AG04449 (cell line): ENCODE results near the gene FADD.

Experiments used
- CTCF ChIA-PET: fragments of 350-600 bp; formaldehyde crosslinking; extraction: SDS; loops from one replicate; lab custom pipeline; 2021; ENCODE audit warnings: antibody characterized with exemption; lab: Yijun Ruan, JAX
- POLR2A ChIA-PET: fragments of 400-600, 350-600 bp; formaldehyde crosslinking; extraction: SDS; loops from one replicate; lab custom pipeline; 2020; ENCODE audit warnings: antibody characterized with exemption, inconsistent platforms; lab: Yijun Ruan, JAX
- DNase-seq: peaks from one replicate; pipeline ENCODE4 v3.0.0-alpha.2; 2010; ENCODE audit warnings: low read depth, low spot score
- H3K4me3 ChIP-seq: 2 replicates; pipeline ENCODE4 v1.5.1; 2011; ENCODE audit warnings: low read depth, mild to moderate bottlenecking, control low read depth, low read length
- TF ChIP-seq, protein P1 (sequence below): IDR thresholded peaks from one replicate; pipeline ENCODE4 v1.5.1; 2011; ENCODE audit warnings: mild to moderate bottlenecking, moderate library complexity, low read length, control low read depth, inconsistent platforms; ENCODE audit not compliant: insufficient read depth; ENCODE audit errors: missing control alignments

Gene FADD

DNA sequence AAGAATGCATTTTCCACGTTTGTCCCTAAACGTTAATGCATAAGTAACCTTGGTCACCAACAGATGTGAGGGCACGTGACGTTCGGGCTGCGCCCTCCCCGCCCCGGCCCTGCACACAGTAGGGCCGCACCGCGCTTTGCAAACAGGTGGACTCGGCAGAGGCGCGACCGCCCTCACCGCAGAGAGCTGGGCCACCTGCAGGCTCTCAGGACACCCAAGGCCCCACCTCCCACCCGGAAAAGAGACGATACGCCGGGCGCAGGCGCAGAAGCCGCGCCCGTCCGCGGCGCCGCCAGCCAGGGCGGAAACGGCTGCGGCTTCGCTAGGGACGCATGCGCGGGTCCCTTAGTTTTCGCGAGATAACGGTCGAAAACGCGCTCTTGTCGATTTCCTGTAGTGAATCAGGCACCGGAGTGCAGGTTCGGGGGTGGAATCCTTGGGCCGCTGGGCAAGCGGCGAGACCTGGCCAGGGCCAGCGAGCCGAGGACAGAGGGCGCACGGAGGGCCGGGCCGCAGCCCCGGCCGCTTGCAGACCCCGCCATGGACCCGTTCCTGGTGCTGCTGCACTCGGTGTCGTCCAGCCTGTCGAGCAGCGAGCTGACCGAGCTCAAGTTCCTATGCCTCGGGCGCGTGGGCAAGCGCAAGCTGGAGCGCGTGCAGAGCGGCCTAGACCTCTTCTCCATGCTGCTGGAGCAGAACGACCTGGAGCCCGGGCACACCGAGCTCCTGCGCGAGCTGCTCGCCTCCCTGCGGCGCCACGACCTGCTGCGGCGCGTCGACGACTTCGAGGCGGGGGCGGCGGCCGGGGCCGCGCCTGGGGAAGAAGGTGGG lies at the start of gene FADD:
TSS of gene FADD (plus strand) at position 377 of the 831 bp plus-strand sequence. CDS start at position 541, 164 bp downstream.
- peak within 1 kb of the TSS; percentile 99 for H3K4me3 ChIP-seq
- ChIA-PET CTCF (interaction anchor here (2.4 to 11.3 kb wide), 2 partner anchors 11 to 292 kb away, joined by 6 to 200 read pairs; no protein-coding TSS in a partner anchor), POLR2A (no interaction called here)
- DNase-seq: peak; percentile 41
- TF ChIP-seq, protein P1, sequence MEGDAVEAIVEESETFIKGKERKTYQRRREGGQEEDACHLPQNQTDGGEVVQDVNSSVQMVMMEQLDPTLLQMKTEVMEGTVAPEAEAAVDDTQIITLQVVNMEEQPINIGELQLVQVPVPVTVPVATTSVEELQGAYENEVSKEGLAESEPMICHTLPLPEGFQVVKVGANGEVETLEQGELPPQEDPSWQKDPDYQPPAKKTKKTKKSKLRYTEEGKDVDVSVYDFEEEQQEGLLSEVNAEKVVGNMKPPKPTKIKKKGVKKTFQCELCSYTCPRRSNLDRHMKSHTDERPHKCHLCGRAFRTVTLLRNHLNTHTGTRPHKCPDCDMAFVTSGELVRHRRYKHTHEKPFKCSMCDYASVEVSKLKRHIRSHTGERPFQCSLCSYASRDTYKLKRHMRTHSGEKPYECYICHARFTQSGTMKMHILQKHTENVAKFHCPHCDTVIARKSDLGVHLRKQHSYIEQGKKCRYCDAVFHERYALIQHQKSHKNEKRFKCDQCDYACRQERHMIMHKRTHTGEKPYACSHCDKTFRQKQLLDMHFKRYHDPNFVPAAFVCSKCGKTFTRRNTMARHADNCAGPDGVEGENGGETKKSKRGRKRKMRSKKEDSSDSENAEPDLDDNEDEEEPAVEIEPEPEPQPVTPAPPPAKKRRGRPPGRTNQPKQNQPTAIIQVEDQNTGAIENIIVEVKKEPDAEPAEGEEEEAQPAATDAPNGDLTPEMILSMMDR: no peak

DNA sequence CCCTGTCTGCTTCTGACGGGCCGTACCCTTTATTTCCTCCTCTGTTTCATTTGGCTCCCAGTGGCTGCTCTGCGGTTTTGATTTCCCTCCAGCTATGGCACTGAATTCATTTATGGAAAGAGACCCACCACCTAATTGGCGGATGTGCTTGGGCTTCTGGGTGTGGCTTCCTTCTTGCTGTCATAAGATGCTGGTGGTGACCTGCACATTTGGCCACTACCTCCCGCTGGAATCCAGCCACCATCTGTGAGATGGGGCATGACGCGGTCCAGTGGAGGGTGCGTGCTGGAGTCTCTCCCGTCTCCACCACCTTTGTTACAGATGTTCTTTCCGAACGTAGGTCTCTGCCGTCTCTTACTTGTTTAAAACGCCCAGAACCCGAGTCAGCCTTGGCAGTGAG lies 47.7 kb upstream of the FADD start:
- no peak for DNase-seq
- no peak overlapping the region for H3K4me3 ChIP-seq
- ChIA-PET CTCF (no interaction called here), POLR2A (no interaction called here)
- TF ChIP-seq, protein P1: no peak

DNA sequence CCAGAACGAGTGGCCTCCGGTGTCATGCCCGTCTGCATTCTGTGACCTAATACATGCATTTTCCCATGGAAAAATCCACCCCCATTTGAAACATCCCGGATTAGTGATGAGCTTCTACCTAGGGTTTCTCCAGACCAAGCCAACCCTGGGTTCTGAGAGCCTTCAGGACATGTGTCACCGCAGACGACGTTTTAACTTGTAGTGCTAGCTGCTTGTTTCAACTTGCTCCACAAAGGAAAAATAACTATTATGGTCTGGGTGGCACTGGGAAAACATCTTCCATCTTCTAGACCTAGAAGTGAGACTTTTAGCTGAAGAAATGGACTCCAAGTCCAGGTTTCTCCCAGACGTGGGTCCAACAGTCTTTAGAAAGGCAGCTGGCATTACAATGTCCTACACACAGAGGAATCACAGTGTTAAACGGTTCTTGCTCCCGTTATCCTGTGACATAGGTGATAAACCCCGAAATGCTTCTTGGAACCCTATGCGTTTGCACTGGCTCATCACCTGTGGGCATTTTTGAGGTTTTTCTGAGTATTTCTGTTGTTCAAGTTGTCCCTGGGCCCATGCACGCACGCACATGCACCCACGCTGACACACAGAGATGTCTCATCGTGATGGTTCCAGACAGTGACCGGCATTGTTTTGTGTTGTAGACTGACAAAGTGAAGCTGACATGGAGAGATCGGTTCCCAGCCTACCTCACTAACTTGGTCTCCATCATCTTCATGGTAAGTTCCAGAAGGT lies 46.6 kb upstream of the FADD start:
- POLR2A ChIA-PET: interaction anchor here (0.5 kb wide), 1 partner anchor 216 kb away, joined by 3 read pairs; no protein-coding TSS in a partner anchor
- TF ChIP-seq, protein P1: no peak
- CTCF ChIA-PET: interaction anchor here (2.9 kb wide), 1 partner anchor 8 kb away, joined by 7 read pairs; no protein-coding TSS in a partner anchor
- no peak overlapping the region for H3K4me3 ChIP-seq
- DNase-seq: no peak

DNA sequence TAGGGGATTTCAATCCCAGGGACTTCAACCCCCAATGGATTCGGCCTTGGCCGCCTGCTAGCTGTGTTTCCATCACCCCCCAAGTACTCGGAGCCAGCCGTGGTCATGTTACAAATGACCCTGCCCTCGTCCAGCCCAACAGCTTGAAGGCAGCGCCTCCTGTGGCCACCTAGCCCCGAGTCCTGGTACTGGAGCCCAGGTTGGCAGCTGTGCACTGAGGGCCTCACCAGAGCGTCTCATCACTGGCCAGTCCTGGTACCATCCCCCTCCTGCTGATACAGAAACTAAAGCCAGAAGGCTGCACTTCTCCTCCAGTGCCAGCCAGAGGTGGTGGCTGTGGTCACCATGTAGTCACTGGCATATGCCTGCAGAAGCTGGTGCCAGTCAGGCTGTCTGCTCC lies 44.9 kb upstream of the FADD start:
- no peak for DNase-seq
- CTCF ChIA-PET: interaction anchor here (1.1 to 2.9 kb wide), 3 partner anchors 10 to 239 kb away, joined by 3 to 7 read pairs (median 4); no protein-coding TSS in a partner anchor

DNA sequence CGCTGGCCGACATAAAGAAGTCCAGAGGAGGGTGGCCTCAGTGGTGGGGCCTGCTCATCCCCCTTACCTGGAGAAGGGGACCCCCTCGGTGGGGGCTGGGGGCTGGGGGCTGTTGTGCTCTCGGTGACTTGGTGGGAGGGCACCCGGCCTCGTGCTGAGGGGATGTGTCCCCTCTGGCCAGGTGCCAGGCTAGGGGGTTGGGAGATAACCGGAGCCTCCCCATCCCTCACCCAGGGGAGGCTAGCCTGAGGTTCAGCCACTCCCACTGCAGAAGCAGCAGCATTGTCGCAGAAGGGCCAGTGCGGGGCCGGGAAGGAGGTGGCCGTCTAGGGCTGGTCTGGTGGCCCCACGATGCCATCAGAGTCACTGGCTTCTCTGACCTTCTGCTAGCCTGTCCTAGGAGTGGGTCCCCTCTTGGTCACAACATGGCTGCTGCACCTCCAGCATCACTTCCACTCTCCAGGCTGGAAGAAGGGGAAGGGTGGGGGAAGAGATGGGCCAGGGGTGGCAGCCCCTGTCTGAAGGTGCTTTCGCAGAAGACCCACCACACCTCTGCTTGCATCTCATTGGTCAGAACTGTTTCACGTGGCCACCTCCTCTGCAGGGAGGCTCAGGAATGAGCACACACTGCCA lies 44.2 kb upstream of the FADD start:
- CTCF ChIA-PET: interaction anchor here (1.1 to 2.9 kb wide), 3 partner anchors 11 to 240 kb away, joined by 3 to 7 read pairs (median 4); no protein-coding TSS in a partner anchor
- H3K4me3 ChIP-seq: no peak overlapping the region
- no peak for DNase-seq
- POLR2A ChIA-PET: no interaction called here
- TF ChIP-seq, protein P1: no peak

More for the DNA sequence above, 44.9 kb upstream of the FADD start:
- H3K4me3 ChIP-seq: no peak overlapping the region
- POLR2A ChIA-PET: no interaction called here
- TF ChIP-seq, protein P1: peak; percentile 47
